Activated naive CD8-positive, alpha-beta T cell treated with anti-CD3 and anti-CD28 coated beads, Interleukin-2, amount 50 U/mL, for 24 hours (primary cell): ENCODE measurements around the gene EXOSC9.
A peak's percentile ranks its signal among the peaks of the same experiment; 100 is the strongest.

ENCODE experiments used
- ATAC-seq: fragments of 150-1000 bp; cut with Tn5 transposase; one replicate; pipeline ENCODE4 v1.10.0; 2021
- DNase-seq: peaks from one replicate; pipeline ENCODE4 v3.0.0; 2021
- H3K27ac Mint-ChIP-seq: one replicate; pipeline ENCODE4 v1.8.0; 2021; ENCODE audit warnings: mild to moderate bottlenecking, mixed read lengths
- H3K27me3 Mint-ChIP-seq: one replicate; pipeline ENCODE4 v1.8.0; 2021; ENCODE audit warnings: mixed read lengths
- H3K36me3 Mint-ChIP-seq: one replicate; pipeline ENCODE4 v1.8.0; 2021; ENCODE audit warnings: low read depth, mixed read lengths
- H3K4me1 Mint-ChIP-seq: one replicate; pipeline ENCODE4 v1.8.0; 2021; ENCODE audit warnings: mixed read lengths
- H3K4me3 Mint-ChIP-seq: one replicate; pipeline ENCODE4 v1.8.0; 2021; ENCODE audit warnings: mild to moderate bottlenecking, moderate library complexity, mixed read lengths
- H3K9me3 Mint-ChIP-seq: one replicate; pipeline ENCODE4 v1.8.0; 2021; ENCODE audit warnings: mixed read lengths

EXOSC9 gene

GRCh38 chr4:121824171-121824527, 23.0 kb downstream of the EXOSC9 start:
- Mint-ChIP-seq H3K9me3 (no peaks in the 10 kb centered on the region), H3K27ac (peak overlapping the region; percentile 84), H3K27me3 (no peaks in the 10 kb centered on the region), H3K4me3 (peak overlapping the region; percentile 99), H3K36me3 (peaks cover 40% of the 10 kb centered on the region), H3K4me1 (peaks cover 34% of the 10 kb centered on the region)
- ATAC-seq, result no peak
- DNase-seq, result no peak

DNA sequence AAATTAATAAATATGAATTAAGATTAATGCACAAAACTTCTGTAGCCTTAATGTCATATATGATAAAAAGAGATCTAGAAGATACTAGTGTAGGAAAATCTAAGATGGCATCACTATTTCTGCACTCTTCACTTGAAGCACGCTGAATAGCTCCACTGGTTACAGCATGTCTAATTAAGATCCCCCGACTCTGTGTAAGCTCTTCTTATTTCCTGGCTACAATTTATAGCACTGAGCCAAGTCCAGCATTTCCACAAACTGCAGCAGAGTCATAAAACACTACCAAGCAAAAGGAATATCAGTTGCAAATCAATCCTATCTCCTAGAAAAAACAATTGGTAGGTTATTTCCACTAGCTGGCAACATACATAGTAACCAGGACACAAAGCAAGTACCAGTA, 23.8 kb downstream of the EXOSC9 start:
- no peak for ATAC-seq
- no peaks in the 10 kb centered on the region for H3K9me3 Mint-ChIP-seq
- no peak overlapping the region for H3K4me3 Mint-ChIP-seq
- no peaks in the 10 kb centered on the region for H3K27me3 Mint-ChIP-seq
- H3K4me1 Mint-ChIP-seq, result peaks cover 30% of the 10 kb centered on the region
- H3K36me3 Mint-ChIP-seq, result peaks cover 34% of the 10 kb centered on the region
- no peak overlapping the region for H3K27ac Mint-ChIP-seq
- DNase-seq, result no peak

DNA sequence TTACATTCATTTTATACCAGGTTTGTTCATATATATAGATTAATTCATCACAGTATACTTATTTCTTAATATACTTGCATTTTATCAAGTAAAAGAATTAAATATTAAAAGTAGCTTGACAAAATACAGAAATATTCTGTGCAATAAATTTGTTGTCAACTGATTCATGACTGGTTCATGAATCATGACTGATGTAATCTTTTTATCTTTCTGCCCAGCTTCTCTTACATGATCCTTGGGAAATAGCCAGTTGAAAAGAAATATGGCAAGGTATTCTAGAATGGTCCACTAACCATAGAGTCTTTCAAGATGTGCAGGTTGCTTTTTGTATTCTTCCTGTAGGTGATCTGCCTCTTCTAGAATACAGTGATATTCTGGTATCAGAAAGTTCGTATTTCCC, 26.7 kb downstream of the EXOSC9 start:
- Mint-ChIP-seq H3K27me3 (no peaks in the 10 kb centered on the region), H3K36me3 (peaks cover 16% of the 10 kb centered on the region), H3K4me1 (peaks cover 8% of the 10 kb centered on the region), H3K9me3 (no peaks in the 10 kb centered on the region), H3K4me3 (no peak overlapping the region), H3K27ac (no peak overlapping the region)
- ATAC-seq (no peak), DNase-seq (no peak)

GRCh38 chr4:121829511-121829910, 28.4 kb downstream of the EXOSC9 start:
- no peak overlapping the region for H3K27ac Mint-ChIP-seq
- H3K36me3 Mint-ChIP-seq, result peaks cover 12% of the 10 kb centered on the region
- DNase-seq, result no peak

GRCh38 chr4:121838136-121838535, 37.0 kb downstream of the EXOSC9 start:
- no peak for ATAC-seq
- H3K9me3 Mint-ChIP-seq, result no peaks in the 10 kb centered on the region
- DNase-seq, result no peak
- H3K36me3 Mint-ChIP-seq, result peaks cover 27% of the 10 kb centered on the region
- no peaks in the 10 kb centered on the region for H3K4me1 Mint-ChIP-seq
- no peak overlapping the region for H3K27ac Mint-ChIP-seq
- H3K27me3 Mint-ChIP-seq, result no peaks in the 10 kb centered on the region
- no peak overlapping the region for H3K4me3 Mint-ChIP-seq

More at GRCh38 chr4:121829511-121829910, 28.4 kb downstream of the EXOSC9 start:
- no peaks in the 10 kb centered on the region for H3K4me1 Mint-ChIP-seq
- no peak for ATAC-seq
- H3K4me3 Mint-ChIP-seq, result no peak overlapping the region
- H3K9me3 Mint-ChIP-seq, result no peaks in the 10 kb centered on the region
- no peaks in the 10 kb centered on the region for H3K27me3 Mint-ChIP-seq

GRCh38 chr4:121842862-121843261, 41.7 kb downstream of the EXOSC9 start:
- Mint-ChIP-seq H3K4me1 (no peaks in the 10 kb centered on the region), H3K27ac (no peak overlapping the region), H3K4me3 (no peak overlapping the region), H3K9me3 (no peaks in the 10 kb centered on the region), H3K27me3 (no peaks in the 10 kb centered on the region), H3K36me3 (peaks cover 34% of the 10 kb centered on the region)
- DNase-seq (no peak), ATAC-seq (no peak)

DNA sequence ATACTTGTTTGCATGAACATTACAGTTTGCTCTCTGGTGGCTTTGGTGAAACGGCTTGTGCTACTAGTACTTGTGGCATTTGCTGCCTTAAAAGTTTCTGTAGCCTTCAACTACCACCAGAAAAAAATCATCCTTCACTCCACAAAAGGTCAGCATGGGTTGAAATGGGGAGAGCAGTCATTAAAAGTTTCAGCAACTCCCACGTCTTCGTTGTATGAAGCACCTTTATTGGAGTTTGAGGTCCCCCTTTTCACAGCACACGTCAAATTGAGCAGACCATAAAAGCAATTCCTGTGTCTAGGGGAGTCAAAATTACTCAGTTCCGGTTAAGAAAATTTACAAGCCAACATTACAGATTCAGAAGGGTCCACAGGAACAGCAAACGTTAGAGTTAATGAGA, 45.5 kb downstream of the EXOSC9 start:
- no peak overlapping the region for H3K4me3 Mint-ChIP-seq
- H3K36me3 Mint-ChIP-seq, result peaks cover 25% of the 10 kb centered on the region
- H3K4me1 Mint-ChIP-seq, result no peaks in the 10 kb centered on the region
- no peak overlapping the region for H3K27ac Mint-ChIP-seq
- no peak for DNase-seq
- no peaks in the 10 kb centered on the region for H3K27me3 Mint-ChIP-seq
- ATAC-seq, result no peak
- H3K9me3 Mint-ChIP-seq, result no peaks in the 10 kb centered on the region

DNA sequence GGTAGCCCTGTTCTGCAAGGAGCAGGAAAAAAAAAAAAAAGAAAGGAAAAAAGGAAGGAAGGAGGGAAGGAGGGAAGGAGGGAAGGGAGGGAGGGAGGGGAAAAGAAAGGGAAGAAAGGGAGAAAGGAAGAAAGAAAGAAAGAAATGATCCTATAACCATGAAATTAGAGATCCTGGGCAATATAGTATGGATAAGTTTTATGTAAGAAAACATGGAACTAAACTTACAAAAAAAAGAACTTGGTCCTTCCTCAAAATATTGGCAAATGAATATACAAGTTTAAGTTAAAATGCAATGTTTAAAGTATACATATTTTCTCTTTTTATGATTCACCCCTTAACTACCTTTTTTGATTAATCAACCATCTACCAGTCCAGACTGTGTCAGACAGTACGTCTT, 50.2 kb downstream of the EXOSC9 start:
- Mint-ChIP-seq H3K4me3 (no peak overlapping the region), H3K27me3 (no peaks in the 10 kb centered on the region), H3K9me3 (no peaks in the 10 kb centered on the region), H3K36me3 (peaks cover 15% of the 10 kb centered on the region), H3K27ac (no peak overlapping the region), H3K4me1 (no peaks in the 10 kb centered on the region)
- no peak for DNase-seq
- no peak for ATAC-seq

DNA sequence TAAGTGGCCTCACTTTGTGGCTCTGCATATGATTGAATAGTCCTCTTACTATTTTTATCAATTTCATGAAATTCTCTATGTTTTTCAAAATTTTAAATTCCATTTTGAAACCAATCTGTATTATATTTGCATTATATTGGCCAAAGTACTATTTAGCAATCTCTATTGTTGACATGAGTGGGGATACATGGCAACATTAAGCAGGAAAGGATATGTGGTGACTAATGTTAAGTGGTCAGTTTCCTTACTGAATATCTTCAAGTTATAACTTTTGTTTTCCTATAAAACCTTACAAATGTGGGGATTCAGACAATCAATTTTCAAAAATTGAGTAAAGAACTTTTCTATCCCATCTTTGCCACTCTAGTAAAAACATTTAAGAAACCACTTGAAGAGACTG, 59.0 kb downstream of the EXOSC9 start:
- peaks cover 24% of the 10 kb centered on the region for H3K36me3 Mint-ChIP-seq
- DNase-seq (no peak), ATAC-seq (no peak)
- H3K4me3 Mint-ChIP-seq, result no peak overlapping the region
- H3K9me3 Mint-ChIP-seq, result no peaks in the 10 kb centered on the region
- H3K4me1 Mint-ChIP-seq, result peaks cover 13% of the 10 kb centered on the region
- H3K27ac Mint-ChIP-seq, result no peak overlapping the region
- H3K27me3 Mint-ChIP-seq, result no peaks in the 10 kb centered on the region

DNA sequence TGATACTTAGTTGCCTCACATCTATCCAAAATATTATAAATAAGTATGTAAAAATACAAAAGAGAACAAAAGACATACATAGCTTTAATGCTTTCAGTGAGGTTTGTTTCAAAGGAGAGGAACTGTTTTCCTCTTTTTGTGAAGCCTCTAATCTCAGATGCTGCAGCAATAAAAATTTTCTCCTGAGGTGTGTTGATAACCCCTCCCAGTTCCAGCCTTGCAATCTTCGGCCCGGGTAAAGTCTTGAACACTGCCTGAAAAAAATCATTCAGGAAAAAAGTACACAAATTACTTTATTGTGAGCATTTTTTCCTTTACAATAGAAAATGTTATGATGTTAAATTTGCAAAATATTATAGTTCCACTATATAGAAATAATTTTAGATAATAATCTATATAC, 60.3 kb downstream of the EXOSC9 start:
- no peak overlapping the region for H3K4me3 Mint-ChIP-seq
- DNase-seq (no peak), ATAC-seq (no peak)
- no peak overlapping the region for H3K27ac Mint-ChIP-seq
- H3K4me1 Mint-ChIP-seq, result peaks cover 13% of the 10 kb centered on the region
- no peaks in the 10 kb centered on the region for H3K9me3 Mint-ChIP-seq
- no peaks in the 10 kb centered on the region for H3K27me3 Mint-ChIP-seq
- peaks cover 32% of the 10 kb centered on the region for H3K36me3 Mint-ChIP-seq

DNA sequence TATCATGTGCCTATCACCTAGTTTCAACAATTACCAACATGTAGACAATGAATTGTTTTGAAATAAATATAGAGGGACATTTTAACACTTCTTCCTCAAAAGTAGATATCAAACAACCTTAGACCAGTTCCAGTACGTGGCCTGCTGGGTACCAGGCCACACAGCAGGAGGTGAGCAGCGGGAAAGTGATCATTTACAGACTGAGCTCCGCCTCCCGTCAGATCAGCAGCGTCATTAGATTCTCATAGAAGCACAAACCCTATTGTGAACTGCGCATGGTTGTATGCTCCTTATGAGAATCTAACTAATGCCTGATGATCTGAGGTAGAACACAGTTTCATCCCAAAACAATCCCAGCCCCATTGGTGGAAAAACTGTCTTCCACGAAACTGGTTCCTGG, 62.7 kb downstream of the EXOSC9 start:
- no peak for DNase-seq
- no peak for ATAC-seq
- H3K36me3 Mint-ChIP-seq, result peaks cover 34% of the 10 kb centered on the region
- H3K4me3 Mint-ChIP-seq, result no peak overlapping the region
- no peaks in the 10 kb centered on the region for H3K27me3 Mint-ChIP-seq
- no peaks in the 10 kb centered on the region for H3K9me3 Mint-ChIP-seq
- no peak overlapping the region for H3K27ac Mint-ChIP-seq
- H3K4me1 Mint-ChIP-seq, result peaks cover 16% of the 10 kb centered on the region
